Activated CD4-positive, alpha-beta T cell treated with anti-CD3 and anti-CD28 coated beads, Interleukin-2, amount 50 U/mL, for 24 hours (primary cell): ENCODE results near the gene ADGRA1.
"Not testable (repeated sequence)": the region's sequence is repeated elsewhere in the genome, so short reads cannot be mapped to it uniquely, and the experiment has no call there.

Experiments used
- DNase-seq, 2 donors: peaks; one replicate each; pipeline ENCODE4 v3.0.0-alpha.2; 2020; ENCODE audit warnings: low read depth in 1 of 2, low spot score in 1 of 2

ADGRA1 gene, protein sequence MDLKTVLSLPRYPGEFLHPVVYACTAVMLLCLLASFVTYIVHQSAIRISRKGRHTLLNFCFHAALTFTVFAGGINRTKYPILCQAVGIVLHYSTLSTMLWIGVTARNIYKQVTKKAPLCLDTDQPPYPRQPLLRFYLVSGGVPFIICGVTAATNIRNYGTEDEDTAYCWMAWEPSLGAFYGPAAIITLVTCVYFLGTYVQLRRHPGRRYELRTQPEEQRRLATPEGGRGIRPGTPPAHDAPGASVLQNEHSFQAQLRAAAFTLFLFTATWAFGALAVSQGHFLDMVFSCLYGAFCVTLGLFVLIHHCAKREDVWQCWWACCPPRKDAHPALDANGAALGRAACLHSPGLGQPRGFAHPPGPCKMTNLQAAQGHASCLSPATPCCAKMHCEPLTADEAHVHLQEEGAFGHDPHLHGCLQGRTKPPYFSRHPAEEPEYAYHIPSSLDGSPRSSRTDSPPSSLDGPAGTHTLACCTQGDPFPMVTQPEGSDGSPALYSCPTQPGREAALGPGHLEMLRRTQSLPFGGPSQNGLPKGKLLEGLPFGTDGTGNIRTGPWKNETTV

DNA sequence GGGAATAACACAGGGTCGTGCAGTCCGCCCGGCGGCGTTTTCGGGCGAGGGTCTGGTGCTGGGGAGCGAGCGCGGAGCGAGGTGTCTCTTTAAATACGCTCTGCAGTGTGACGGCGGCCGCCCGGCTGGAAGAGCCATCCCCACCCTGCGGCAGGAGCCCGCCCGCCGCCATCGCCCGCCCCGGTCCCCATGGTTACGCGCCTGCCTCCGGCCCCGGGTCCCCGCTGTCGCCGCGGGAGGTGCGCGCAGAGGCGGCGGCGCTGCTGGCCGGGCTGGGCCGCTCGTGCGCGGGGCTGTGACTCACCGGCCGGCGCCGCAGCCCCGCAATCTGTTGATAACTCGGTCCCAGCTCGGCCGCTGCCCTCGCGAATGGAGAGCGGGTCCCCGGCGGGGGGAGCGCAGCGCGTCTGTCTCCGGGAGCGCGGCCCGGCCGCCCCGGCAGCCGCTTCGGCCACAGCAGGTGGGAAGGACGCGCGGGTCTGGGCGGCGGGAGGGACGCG lies at the start of gene ADGRA1:
TSS of gene ADGRA1 (plus strand) at position 246 of the 500 bp plus-strand sequence. CDS start 986 bp downstream, outside the sequence.
- DNase-seq = no peak

DNA sequence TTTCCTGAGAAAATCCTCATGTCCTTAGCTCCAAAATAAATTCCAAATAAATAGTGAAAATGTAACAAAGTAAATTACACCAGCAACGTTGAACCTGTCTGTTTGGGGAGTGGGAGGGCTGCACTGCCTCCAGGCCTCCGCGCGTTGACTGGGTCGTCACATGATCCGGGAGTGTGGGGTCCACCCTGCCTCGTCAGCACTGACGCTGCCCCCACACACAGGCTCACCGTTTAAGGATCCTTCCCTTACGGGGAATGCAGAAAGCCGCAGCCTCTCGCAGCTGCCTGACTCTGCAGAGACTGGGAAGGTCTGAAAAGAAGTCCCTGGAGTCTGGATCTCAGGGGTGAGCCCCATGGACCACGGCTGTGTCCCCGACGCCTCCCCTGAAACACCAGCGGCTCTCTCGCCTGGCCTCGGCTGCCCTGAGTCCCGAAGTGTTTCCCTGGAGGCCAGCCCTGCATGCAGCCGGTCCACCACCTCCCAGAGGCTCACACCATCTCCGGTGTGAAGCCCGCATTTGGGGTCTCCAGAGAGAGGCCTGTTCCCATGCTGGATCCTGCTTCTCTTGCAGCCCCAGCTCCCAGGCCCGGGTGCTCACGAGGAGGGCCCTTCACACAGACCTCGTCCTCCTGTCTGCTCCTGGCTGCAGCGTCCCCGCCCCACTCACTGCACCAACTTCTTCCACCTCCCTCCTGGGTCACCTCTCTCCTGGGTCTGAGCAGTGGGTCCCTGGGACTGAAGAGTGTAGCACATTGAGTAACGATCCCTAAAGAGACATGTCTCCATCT lies 49.5 kb upstream of the ADGRA1 start:
- DNase-seq = no peak

- DNase-seq = no peak
Measured at GRCh38 chr10:133039107-133039802, 48.5 kb upstream of the ADGRA1 start.

DNA sequence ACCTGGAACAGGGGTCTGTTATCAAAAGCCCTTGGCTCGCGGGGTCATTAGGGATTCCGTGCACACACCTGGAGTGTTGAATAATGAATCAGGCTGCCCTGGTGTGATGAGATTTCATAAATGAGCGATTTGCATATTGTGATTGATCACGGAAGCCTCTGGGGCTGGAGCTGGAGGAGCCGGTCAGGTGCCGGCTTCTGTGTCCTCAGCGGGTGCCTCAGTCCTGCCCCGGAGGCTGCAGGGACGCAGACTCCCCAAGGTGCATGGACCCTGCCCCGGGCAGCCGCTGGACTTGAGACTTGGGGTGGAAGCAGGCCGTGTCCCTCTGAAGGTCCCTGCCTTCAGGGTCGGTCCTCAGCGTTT lies 47.9 kb upstream of the ADGRA1 start:
- no peak for DNase-seq

DNA sequence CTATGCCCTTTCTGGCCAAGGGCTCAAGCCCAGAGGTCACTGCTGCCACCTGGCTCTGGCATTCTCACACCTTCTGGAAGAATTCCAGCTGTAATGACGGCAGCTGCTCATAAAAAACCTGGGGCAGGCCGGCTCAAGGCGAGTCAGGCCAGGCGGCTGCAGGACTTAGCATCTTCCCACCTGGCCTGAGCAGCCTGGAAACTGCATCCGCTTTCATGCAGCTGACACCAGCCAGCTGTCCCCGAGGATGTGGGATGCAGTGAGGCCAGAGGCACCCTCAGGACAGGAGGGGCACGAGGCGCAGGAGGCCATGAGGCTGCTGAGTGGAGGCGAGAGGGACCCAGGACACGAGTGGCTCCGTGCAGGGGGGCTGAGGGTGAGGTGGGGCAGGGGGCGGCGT lies 47.5 kb upstream of the ADGRA1 start:
- DNase-seq = no peak

- DNase-seq = no peak
Measured at GRCh38 chr10:133041101-133041500, 46.6 kb upstream of the ADGRA1 start.

GRCh38 chr10:133042061-133042460 lies 45.7 kb upstream of the ADGRA1 start:
- DNase-seq = no peak

DNA sequence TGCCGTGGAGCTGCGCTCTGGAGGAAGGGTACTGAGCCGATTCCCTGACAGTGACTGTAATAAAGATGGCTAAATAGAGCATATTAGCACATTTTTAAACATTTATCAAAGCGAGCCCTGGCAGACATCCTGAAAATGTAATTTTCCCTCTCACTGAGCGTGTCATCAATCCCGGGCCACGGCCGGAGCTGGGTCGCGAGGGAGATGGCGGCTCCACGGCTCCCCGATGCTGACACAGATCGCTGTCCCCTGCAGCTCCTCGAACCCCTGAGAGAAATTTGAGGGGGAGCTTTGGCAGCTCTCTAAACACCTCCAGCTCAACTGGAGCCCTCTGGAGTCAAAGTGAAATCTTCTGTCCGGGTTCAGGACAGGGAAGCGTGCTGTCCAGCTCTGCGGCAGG lies 44.9 kb upstream of the ADGRA1 start:
- no peak for DNase-seq

DNA sequence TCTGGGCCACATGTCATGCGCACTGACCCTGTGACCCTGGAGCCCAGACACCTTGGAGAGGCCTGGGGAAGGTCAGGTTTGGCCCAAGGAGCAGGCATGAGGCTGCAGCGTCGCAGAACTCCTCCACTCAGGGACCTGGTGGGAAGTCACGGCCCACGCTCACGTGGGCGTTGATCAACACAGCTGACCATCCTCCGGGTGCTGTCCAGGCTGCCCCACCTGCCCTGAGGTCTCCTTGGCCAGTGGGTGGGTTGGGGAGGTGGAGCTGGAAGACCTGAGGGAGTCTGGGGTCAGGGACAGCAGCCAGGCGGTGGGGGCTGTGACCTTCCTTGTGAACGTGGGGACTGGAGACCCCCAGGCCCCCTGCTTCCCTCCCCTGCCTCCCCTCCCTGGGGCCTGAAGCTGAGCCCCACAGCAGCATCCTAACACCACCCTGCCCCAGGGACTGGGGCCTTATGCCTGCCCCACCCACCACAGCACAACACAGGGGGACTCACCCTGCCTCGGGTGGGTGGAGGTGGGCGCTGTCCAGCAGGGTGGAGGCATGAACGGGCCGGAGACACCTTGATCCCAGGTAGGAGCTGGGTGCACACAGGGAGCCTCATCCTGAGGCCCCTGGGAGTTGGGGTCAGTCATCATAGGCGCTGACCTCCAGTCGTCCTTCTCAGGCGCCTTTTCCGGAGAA lies 44.0 kb upstream of the ADGRA1 start:
- no peak for DNase-seq

GRCh38 chr10:133044401-133044811 lies 43.3 kb upstream of the ADGRA1 start:
- DNase-seq = no peak

GRCh38 chr10:133045556-133046389 lies 42.0 kb upstream of the ADGRA1 start:
- DNase-seq = no peak

DNA sequence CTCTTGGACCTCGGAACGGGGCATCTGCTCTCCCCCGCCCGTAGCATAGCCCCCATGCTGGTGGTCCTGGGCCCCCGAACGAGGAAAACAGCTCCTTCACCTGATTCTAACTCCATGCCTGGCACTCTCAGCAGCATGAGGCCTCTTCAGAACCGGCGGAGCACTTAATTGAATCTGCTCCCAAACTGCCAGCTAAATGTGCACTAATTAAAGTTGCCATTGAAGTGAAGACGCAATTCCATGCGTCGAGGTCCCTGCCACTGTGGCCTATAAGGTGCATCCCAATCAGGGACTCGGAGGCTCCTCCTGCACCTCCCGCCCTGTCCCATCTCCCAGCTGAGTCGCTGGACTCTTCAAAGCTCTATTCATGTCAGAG lies 41.3 kb upstream of the ADGRA1 start:
- DNase-seq = no peak

DNA sequence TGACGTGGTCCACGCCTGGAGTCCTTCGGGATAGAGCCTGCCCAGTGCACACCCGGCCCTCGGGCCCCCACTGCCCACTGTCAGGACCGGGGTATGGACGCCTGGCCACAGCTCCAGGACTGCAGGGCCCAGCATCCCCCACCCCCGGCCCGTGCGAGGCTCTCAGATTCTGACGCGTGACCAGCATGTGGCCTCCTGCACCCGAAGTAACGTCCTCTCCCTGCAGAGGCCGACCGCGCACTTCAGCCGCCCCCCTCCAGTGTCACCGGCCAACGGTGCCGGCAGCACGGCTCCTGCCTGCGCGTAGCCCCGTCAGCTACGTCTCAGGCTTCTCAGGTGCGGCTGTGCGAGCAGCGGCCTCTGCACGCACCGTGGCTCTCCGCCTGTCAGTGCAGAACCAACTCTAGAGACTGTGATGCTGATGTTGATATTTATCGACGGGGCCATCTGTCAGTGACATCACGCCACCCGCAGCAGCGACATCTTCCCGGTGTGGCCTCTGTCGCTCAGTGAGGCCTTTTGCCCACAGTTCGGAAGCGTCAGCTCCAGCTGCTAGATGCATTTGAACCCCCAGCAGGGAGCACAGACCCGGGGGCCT lies 40.1 kb upstream of the ADGRA1 start:
- DNase-seq = no peak

- no peak for DNase-seq
Measured at GRCh38 chr10:133048266-133048665, 39.5 kb upstream of the ADGRA1 start.

DNA sequence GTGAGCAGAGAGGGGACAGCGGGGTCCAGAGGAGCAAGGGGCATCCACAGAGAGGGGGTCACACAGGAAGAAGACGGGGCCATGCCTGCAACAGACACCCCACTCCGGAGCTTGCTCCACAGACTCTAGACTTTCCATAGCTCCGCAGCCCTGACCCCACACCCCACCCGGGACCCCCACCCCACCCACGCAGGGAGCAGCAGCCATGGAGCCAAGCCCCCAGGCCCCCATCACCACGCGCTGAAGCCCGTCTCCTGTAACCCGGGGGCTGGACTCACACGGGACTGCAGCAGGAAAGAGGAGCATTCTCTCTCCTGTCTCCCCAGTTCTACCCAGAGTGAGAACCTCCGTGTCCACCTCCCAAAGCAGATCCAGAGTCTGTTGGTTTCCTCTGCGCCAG lies 38.8 kb upstream of the ADGRA1 start:
- no peak for DNase-seq

DNA sequence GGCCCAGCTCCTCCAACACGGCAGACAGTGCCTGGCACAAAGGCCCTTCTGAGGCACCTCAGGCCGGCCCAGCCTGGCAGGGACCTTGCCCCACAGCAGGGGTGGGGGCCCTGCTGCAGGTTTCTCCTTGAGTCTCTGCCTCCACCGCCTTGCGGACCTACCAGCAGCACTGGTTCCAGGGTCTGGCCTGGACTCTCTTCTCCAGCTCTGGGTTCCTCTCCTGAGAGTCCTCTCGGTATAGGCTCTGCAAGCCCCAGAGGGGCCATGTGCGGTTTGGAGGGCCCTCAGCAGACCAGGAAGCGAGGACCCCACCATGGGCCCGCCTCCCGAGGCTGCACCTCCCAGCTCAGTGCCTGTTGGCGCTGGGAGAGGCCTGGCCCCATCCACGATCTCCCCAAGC lies 38.1 kb upstream of the ADGRA1 start:
- DNase-seq = no peak

GRCh38 chr10:133050371-133050770 lies 37.4 kb upstream of the ADGRA1 start:
- DNase-seq = no peak

DNA sequence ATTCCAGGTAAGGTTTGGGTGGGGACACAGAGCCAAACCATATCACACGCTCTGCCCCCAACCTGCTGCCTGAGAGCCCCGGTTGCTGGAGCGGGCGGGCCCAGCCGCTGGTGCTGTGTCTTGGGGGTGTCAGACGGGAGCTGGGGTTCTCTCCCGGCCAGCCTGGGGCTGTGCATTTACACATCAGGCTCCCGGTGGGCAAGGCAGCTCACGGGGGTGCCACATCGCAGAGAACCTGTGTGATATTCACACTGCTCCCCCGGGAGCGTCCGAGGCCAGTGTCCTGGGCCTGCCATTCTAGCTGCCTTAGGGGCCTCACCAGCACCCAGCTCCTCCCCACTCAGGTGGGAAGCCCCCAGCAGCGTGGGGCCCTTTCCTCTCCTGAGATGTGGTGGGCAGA lies 35.6 kb upstream of the ADGRA1 start:
- DNase-seq = no peak

DNA sequence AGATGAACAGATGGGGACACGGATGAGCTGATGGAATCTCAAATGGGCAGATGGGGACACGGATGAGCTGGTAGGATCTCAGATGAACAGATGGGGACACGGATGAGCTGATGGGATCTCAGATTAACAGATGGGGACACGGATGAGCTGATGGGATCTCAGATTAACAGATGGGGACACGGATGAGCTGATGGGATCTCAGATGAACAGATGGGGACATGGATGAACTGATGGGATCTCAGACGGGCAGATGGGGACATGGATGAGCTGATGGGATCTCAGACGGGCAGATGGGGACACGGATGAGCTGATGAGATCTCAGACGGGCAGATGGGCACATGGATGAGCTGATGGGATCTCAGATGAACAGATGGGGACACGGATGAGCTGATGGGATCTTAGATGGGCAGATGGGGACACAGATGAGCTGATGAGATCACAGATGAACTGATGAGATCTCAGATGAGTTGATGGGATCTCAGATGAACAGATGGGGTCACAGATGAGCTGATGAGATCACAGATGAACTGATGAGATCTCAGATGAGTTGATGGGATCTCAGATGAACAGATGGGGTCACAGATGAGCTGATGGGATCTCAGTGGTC lies 34.1 kb upstream of the ADGRA1 start:
- DNase-seq = not testable (repeated sequence)
